Lower lobe of right lung (tissue), 2 donors: ENCODE results near the gene FILIP1. TPM values are rescaled to one million over a fixed set of nuclear protein-coding genes. Genes with fewer than 3 reads are reported as not detected.

Source experiments
- ATAC-seq, 2 donors: fragments of 200-7000 bp; cut with Tn5 transposase; one replicate each; pipeline ENCODE4 v1.9.1; 2020 to 2022; ENCODE audit warnings: mild to moderate bottlenecking in 2 of 2, moderate library complexity in 2 of 2
- DNase-seq: peaks from one replicate; pipeline ENCODE4 v3.0.0-alpha.2; 2020
- H3K27ac ChIP-seq: fragments of 200-600 bp; one replicate; pipeline ENCODE4 v1.8.0; 2022
- H3K27me3 ChIP-seq: fragments of 200-600 bp; one replicate; pipeline ENCODE4 v1.8.0; 2022; ENCODE audit warnings: low read depth
- H3K36me3 ChIP-seq: fragments of 200-600 bp; one replicate; pipeline ENCODE4 v1.8.0; 2022; ENCODE audit warnings: mild to moderate bottlenecking
- H3K4me1 ChIP-seq: fragments of 200-600 bp; one replicate; pipeline ENCODE4 v1.8.0; 2022
- H3K4me3 ChIP-seq: fragments of 200-600 bp; one replicate; pipeline ENCODE4 v1.8.0; 2022; ENCODE audit warnings: mild to moderate bottlenecking
- H3K9me3 ChIP-seq: fragments of 200-600 bp; one replicate; pipeline ENCODE4 v1.8.0; 2022
- CTCF ChIP-seq: fragments of 200-600 bp; IDR thresholded peaks from one replicate; pipeline ENCODE4 v1.8.0; 2022; ENCODE audit warnings: antibody characterized with exemption, mild to moderate bottlenecking
- intact Hi-C: fragments of 100-400 bp; cut with DNase I; formaldehyde crosslinking; loops from one replicate; pipeline ENCODE4 v1.11.0; 2022
- total RNA-seq: library from RNA; stranded (reverse); fragmentation: NEBNext Ultra II Directional; extraction: Animal tissue kit (Norgen Biotek cat#: 25700); gene quantifications from one replicate; pipeline ENCODE4 v1.2.1, GENCODE V29; 2021
- donor health status: DM: no; HTN: yes; CAD: no; lungs with severe emphysema.

FILIP1 gene
- total RNA-seq, 1 donor from 2014 or later, result 17.4 TPM

GRCh38 chr6:75409928-75410327 lies 83.7 kb downstream of the FILIP1 start:
- intact Hi-C loops, result no loop called here

DNA sequence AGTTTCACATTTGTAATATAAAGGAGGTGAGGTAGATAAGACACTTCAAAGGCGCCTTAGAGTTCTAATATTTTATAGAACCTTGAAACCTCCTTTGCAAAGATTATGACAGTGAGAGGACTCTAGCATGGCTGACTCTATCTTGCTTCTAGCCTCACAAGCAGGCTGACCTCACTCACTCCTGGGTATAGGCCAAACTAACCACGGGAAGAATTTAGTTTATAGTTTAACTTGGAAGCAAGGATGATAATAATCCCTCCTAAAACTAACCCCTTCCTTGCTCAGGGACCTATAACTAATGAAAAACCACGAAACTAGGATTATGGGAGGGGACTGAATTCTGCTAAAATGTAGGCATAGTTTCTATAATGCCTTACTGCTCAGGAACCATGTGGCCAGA lies 84.3 kb downstream of the FILIP1 start:
- no peak overlapping the region for H3K4me3 ChIP-seq
- H3K36me3 ChIP-seq, result no peaks in the 10 kb centered on the region
- TF ChIP-seq CTCF, result no peak
- no peak for ATAC-seq
- H3K9me3 ChIP-seq, result no peaks in the 10 kb centered on the region
- H3K27ac ChIP-seq, result no peak overlapping the region
- no peaks in the 10 kb centered on the region for H3K27me3 ChIP-seq
- H3K4me1 ChIP-seq, result peaks cover 10% of the 10 kb centered on the region
- intact Hi-C loops, result no loop called here
- DNase-seq, result no peak

More at GRCh38 chr6:75409928-75410327, 83.7 kb downstream of the FILIP1 start:
- H3K27ac ChIP-seq, result no peak overlapping the region
- H3K4me3 ChIP-seq, result no peak overlapping the region
- TF ChIP-seq CTCF, result no peak
- H3K36me3 ChIP-seq, result no peaks in the 10 kb centered on the region
- DNase-seq, result no peak
- peaks cover 8% of the 10 kb centered on the region for H3K4me1 ChIP-seq
- no peaks in the 10 kb centered on the region for H3K9me3 ChIP-seq
- ATAC-seq, result no peak
- H3K27me3 ChIP-seq, result no peaks in the 10 kb centered on the region

DNA sequence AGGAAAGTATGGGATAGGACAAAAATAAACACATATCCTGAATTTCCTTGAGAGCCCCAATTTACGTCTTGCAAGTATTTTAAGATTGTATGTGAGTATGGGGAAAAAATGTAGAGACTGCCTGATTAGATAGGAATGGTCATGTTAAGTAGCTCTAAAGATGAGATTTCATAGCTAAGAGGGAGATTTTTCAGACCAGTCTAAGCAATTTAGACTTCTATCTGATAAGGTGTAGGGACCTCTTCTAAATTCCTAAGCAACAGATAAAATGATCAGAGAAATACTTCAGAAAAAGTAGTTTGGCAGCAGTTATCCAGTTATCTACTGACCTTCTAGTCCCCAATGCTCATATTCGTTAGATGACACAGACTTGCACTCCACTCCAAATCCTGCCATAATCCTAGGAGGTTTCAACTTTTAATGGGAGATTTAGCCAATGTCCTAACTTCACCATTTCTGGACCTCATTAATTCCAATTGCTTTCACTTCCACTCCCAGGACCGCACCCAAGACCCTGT lies 90.0 kb downstream of the FILIP1 start:
- Histone ChIP-seq H3K4me3 (no peak overlapping the region), H3K27me3 (no peaks in the 10 kb centered on the region), H3K27ac (no peak overlapping the region), H3K4me1 (peaks cover 10% of the 10 kb centered on the region), H3K9me3 (no peaks in the 10 kb centered on the region), H3K36me3 (no peaks in the 10 kb centered on the region)
- TF ChIP-seq CTCF, result no peak
- peak in 1 of 2 donors; percentile 38 for ATAC-seq
- intact Hi-C loops, result no loop called here
- no peak for DNase-seq

GRCh38 chr6:75402296-75402695 lies 91.3 kb downstream of the FILIP1 start:
- Histone ChIP-seq H3K4me3 (no peak overlapping the region), H3K27me3 (no peaks in the 10 kb centered on the region), H3K4me1 (peaks cover 18% of the 10 kb centered on the region), H3K9me3 (no peaks in the 10 kb centered on the region), H3K36me3 (no peaks in the 10 kb centered on the region), H3K27ac (no peak overlapping the region)
- intact Hi-C loops, result no loop called here
- TF ChIP-seq CTCF, result no peak
- no peak for DNase-seq
- ATAC-seq, result peak; percentile 70 to 84

GRCh38 chr6:75397656-75398465 lies 95.7 kb downstream of the FILIP1 start:
- DNase-seq (no peak), ATAC-seq (peak in 1 of 2 donors; percentile 27)
- Histone ChIP-seq H3K4me3 (no peak overlapping the region), H3K27ac (no peak overlapping the region), H3K9me3 (no peaks in the 10 kb centered on the region), H3K27me3 (no peaks in the 10 kb centered on the region), H3K36me3 (no peaks in the 10 kb centered on the region), H3K4me1 (peaks cover 9% of the 10 kb centered on the region)
- TF ChIP-seq CTCF, result no peak
- intact Hi-C loops, result no loop called here
